Lung (tissue), 12 donors: Measurements from ENCODE around the gene VPS8. TPM values are rescaled to one million over a fixed set of nuclear protein-coding genes. Genes with fewer than 3 reads are reported as not detected.

Experiments used
- ATAC-seq: fragments of 200-7000 bp; cut with Tn5 transposase; one replicate; pipeline ENCODE4 v1.9.1; 2020; ENCODE audit warnings: moderate number of reproducible peaks; ENCODE audit not compliant: insufficient read depth, low FRiP score
- DNase-seq, 3 donors: peaks; one replicate each; pipeline ENCODE4 v3.0.0-alpha.2; 2013 to 2017
- H3K27ac ChIP-seq, 2 donors: one replicate each; pipeline ENCODE4 v1.5.1; 2013; ENCODE audit warnings: mild to moderate bottlenecking in 2 of 2, moderate library complexity in 2 of 2, control low read depth in 1 of 2, inconsistent platforms in 1 of 2, low read depth in 1 of 2, low read length in 1 of 2
- H3K27me3 ChIP-seq, 3 donors: one replicate each; pipeline ENCODE4 v1.5.1; 2013; ENCODE audit warnings: low read length in 2 of 3; ENCODE audit not compliant: control insufficient read depth in 3 of 3, insufficient read depth in 3 of 3
- H3K36me3 ChIP-seq, 4 donors: one replicate each; pipeline ENCODE4 v1.5.1; 2013; ENCODE audit warnings: low read length in 4 of 4, mild to moderate bottlenecking in 1 of 4, moderate library complexity in 1 of 4; ENCODE audit not compliant: control insufficient read depth in 4 of 4, insufficient read depth in 4 of 4
- H3K4me1 ChIP-seq, 5 donors: one replicate each; pipeline ENCODE4 v1.5.1; 2013; ENCODE audit warnings: low read length in 5 of 5, mild to moderate bottlenecking in 2 of 5, moderate library complexity in 1 of 5; ENCODE audit not compliant: control insufficient read depth in 5 of 5, insufficient read depth in 5 of 5
- H3K4me3 ChIP-seq: one replicate; pipeline ENCODE4 v1.5.1; 2013; ENCODE audit warnings: mild to moderate bottlenecking, control low read depth, moderate library complexity
- H3K9ac ChIP-seq, 2 donors: one replicate each; pipeline ENCODE4 v1.5.1; 2013; ENCODE audit warnings: low read length in 2 of 2, control low read depth in 1 of 2; ENCODE audit not compliant: insufficient read depth in 1 of 2
- H3K9me3 ChIP-seq, 4 donors: one replicate each; pipeline ENCODE4 v1.5.1; 2013; ENCODE audit warnings: low read length in 3 of 4, mild to moderate bottlenecking in 1 of 4, moderate library complexity in 1 of 4; ENCODE audit not compliant: control insufficient read depth in 4 of 4, insufficient read depth in 3 of 4
- CTCF ChIP-seq: IDR thresholded peaks from 2 replicates; pipeline ENCODE4 v1.5.1; 2012; ENCODE audit warnings: mild to moderate bottlenecking; ENCODE audit errors: control extremely low read depth, extremely low read depth
- WGBS, 2 donors: extraction: QIAGEN DNeasy Blood & Tissue Kit; methylation state at CpG; one replicate each; pipeline ENCODE4 v1.1.7; 2013; 5-methylcytosine and 5-hydroxymethylcytosine counted together
- polyA plus RNA-seq, 2 donors: library from polyadenylated mRNA; stranded (reverse); fragments of 200-250 nt; gene quantifications; one replicate each; pipeline ENCODE4 v1.2.1, GENCODE V29; 2013
- total RNA-seq, 2 donors: library from RNA; depleted of rRNA in 1 of 2; stranded (reverse); fragments of >200 nt in 1 of 2; gene quantifications; one replicate each; pipeline ENCODE4 v1.2.1, GENCODE V29; 2014 to 2021
- donor health status: control.
- donor health status: control.
- donor health status: Bipolar disorder and iron deficiency.
- donor health status: healthy.
- donor health status: DM: yes; HTN: yes; CAD: no.

VPS8 gene
- total and polyA plus RNA-seq, 4 donors = 13.9 to 184 (median 38.5) TPM

DNA sequence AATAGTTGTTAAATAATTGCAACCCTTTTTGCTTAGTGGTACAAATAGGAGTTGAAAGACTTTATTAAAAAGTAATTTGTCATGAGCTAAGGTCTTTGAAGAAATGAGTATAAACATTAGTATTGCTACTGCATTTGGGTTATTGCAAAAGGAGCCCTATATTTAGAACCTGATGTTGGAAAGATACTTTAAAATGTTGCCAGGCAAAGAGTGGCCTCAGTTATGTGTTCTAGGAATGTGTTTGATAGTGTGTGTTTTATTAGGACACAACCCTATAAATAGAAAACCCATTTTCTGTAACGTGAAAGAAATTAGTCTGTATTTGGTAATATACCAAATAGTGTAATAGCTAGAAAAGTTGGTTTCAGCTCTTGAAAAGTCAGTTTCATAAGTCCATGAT lies 10.7 kb downstream of the VPS8 start:
- WGBS, 2 donors = 38 to 63% methylated on average over 1 of the region's 1 CpG
- Histone ChIP-seq H3K36me3 (peaks cover 0 to 9% (median 4%) of the 10 kb centered on the region in 4 donors), H3K9me3 (no peaks in the 10 kb centered on the region), H3K9ac (no peak overlapping the region), H3K4me1 (peaks cover 0 to 29% (median 0%) of the 10 kb centered on the region in 5 donors), H3K27me3 (no peaks in the 10 kb centered on the region), H3K27ac (no peak overlapping the region), H3K4me3 (no peak overlapping the region)
- DNase-seq = peak in 2 of 3 donors; percentile 8 to 19
- no peak for TF ChIP-seq CTCF
- ATAC-seq = no peak

DNA sequence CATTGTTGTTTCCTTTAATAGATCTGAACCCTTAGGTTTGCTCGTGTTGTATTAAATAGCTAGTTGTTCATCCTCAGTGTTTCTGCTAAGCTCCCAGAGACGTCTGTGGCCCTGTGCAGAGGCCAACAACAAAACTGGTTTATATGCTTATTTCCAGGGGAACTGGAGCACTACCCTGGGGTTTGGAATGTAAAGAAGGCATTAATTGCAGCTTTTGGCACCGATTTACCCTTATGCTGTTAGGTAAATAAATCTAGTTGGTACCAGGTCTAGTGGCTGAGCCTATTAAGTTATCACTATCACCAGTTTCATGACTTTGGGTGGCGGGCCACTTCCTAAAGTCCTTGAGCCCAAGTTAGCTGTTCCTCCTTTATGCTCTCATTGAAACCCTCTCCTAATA lies 12.0 kb downstream of the VPS8 start:
- no peak for TF ChIP-seq CTCF
- H3K9me3 ChIP-seq = no peaks in the 10 kb centered on the region
- no peak overlapping the region for H3K27ac ChIP-seq
- H3K4me3 ChIP-seq = no peak overlapping the region
- H3K27me3 ChIP-seq = no peaks in the 10 kb centered on the region
- ATAC-seq (no peak), DNase-seq (no peak)
- H3K36me3 ChIP-seq = peaks cover 0 to 9% (median 4%) of the 10 kb centered on the region in 4 donors
- peaks cover 0 to 23% (median 0%) of the 10 kb centered on the region in 5 donors for H3K4me1 ChIP-seq
- no peak overlapping the region for H3K9ac ChIP-seq
- 72 to 87% methylated on average over 4 of the region's 4 CpGs for WGBS, 2 donors

- peaks cover 3 to 13% (median 4%) of the 10 kb centered on the region in 4 donors for H3K36me3 ChIP-seq
- H3K9ac ChIP-seq = no peak overlapping the region
- no peak overlapping the region for H3K27ac ChIP-seq
- no peak overlapping the region for H3K4me3 ChIP-seq
- WGBS, 2 donors = 88% methylated on average over 6 of the region's 6 CpGs
- DNase-seq = no peak
- ATAC-seq = no peak
- no peaks in the 10 kb centered on the region for H3K9me3 ChIP-seq
- peaks cover 0 to 19% (median 0%) of the 10 kb centered on the region in 5 donors for H3K4me1 ChIP-seq
- no peaks in the 10 kb centered on the region for H3K27me3 ChIP-seq
- TF ChIP-seq CTCF = no peak
Observed at GRCh38 chr3:184825121-184825820, 13.3 kb downstream of the VPS8 start.
